ENCODE results near the gene CSTPP1.

The CSTPP1 gene

DNA sequence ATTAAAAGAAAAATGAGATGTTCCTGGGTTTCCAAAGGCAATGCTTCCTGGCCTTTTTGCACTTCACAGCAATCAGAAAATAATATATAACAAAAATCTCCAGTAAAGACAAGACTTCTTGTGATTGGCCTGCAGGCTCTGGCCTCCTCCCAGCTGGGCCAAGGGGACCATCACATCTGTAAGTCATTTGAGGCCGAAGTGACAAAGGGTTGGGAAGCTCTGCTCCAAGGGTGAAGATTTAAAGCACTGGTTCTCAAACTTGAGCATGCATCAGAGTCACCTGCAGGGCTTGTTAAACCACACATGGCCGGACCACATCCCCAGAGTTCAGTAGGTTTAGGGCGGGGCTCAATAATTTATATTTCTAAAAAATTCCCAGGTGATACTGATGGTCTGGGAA lies 208.0 kb downstream of the CSTPP1 start:
- DNase-seq: no peak

DNA sequence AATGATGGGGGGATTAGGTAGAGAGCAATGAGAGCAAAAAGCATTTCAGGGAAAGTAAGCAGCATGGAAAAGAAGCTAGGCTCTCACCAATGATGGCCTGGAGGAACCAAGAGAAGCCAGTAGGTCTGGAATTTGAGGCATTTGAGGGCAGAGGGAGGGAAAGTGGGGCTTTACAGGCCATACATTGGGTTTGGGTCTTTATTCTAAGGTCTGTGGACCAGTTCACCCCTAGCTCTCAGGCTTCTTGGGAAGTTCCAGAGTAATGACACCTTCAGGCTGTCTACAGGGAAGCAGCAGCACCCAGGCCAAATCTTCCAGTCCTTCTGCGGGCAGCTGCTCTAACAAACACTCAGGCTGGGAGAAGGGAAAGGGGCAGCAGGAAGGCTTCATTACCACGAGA lies 210.7 kb downstream of the CSTPP1 start:
- DNase-seq: no peak

DNA sequence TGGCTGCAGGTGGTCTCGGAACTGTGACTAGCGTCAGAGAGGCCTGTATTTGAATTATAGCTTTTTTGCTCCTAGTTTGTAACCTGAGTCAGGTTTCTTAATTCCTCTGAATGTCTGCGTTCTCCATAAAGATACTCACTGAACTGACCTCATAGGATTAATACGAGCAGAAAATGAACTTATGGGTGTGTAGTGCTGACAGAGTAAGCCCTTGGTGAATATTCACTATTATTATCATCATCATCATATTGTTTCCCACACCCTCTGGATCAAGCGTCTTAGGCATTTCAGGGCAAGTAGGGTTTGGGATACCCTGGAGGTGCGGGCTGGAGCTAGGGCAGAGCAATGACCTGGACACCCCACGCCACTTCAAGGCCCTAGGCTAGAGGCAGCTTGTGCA lies 211.1 kb downstream of the CSTPP1 start:
- DNase-seq: no peak

DNA sequence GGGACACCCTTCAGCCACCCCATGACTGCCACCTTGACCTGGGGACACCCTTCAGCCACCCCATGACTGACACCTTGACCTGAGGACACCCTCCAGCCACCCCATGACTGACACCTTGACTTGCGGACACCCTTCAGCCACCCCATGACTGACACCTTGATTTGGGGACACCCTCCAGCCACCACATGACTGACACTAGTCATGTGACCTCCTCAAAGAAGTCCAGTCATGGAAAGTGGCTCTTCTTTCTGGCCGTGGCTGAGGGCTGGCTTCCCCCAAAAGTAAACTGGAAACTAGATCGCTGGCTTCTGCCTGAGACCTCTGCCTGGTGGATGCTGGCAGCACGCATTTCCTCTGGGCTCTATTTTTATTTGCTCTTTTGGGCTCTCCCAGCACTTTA lies 211.7 kb downstream of the CSTPP1 start:
- no peak for DNase-seq

DNA sequence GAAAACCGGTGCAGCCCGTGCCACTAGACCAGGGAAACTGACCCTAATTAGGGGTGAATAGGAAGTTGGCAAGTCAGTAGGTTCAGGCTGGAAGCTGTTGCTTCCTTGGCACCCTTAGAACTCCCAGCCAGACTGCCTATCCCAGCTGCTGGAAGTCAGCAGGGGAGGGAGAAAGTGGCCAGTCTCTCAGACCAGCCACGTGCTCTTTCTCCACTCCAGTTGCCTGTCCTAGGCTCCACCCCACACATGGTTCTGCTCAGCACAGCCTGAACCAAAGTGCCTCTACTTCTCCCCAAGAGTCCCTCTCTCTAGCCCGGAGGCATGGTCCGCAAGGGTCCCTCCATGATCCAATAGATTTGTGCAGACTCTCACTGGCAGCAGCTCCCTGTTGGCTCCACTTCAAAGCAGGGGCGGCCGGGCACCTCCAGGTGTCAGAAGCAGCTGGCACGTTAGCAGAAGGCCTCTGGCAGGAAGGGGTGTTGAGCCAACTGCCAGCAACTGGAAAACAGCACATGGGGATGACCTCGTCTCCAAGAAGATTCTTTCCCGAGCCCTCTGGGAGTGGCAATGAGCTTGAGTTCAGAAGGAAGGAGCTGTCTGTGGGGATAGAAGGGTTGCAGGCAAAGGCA lies 212.5 kb downstream of the CSTPP1 start:
- peak; percentile 51 to 82 for DNase-seq

DNA sequence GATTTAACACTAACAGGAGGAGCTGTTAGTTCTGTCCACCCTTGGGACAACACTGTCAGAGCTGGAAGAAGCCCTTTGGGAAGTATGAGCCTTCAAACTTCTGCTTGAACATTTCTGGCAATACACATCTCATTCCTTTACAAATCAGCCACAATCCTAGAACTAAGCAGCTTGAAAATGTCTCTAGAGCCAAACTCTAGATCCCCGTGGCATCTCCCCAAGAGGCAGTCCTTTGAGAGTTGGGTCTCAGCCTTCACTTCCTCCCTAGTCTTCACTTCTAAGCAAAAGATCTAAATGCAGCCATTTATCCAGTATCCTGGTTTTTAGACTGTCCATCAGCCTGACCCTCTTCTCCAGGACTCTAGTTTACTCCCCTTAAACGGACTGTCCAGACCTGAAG lies 213.2 kb downstream of the CSTPP1 start:
- DNase-seq: no peak

DNA sequence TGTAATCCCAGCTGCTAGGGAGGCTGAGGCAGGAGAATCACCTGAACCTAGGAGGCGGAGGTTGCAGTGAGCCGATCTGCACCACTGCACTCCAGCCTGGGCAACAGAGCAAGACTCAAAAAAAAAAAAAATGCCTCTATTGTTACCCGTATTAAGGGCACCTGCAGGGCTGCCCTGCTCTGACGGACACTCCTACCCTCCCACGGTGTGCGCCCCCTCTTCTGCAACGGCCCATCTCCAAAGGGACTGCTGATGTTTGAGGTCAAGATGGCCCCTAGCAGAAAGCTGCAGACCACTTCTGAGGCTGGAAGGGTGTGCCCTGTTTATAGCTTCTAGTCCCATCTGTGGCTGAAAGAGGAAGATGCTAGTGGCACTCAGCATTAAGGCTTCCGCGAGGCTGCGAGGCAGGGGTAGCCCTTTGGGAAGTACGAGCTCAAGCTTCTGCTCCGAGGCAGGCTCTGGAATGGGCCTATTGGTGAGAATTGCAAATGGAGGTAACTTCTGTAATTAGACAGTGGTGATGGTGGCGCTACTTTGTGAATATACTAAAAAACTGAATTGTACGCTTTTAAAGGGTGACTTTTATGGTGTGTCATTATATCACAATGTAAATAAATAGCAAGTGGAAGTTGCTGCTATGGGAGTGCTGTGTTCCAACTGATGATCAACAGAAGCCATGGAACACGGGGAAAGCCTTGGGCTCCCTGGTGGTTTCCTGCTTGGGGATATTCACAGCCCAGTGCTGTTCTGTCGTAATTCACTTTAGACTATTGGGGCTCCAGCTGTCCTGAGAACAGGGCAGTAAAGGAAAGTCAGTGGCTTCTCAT lies 215.8 kb downstream of the CSTPP1 start:
- peak in 1 of 2 experiments; percentile 43 for DNase-seq

DNA sequence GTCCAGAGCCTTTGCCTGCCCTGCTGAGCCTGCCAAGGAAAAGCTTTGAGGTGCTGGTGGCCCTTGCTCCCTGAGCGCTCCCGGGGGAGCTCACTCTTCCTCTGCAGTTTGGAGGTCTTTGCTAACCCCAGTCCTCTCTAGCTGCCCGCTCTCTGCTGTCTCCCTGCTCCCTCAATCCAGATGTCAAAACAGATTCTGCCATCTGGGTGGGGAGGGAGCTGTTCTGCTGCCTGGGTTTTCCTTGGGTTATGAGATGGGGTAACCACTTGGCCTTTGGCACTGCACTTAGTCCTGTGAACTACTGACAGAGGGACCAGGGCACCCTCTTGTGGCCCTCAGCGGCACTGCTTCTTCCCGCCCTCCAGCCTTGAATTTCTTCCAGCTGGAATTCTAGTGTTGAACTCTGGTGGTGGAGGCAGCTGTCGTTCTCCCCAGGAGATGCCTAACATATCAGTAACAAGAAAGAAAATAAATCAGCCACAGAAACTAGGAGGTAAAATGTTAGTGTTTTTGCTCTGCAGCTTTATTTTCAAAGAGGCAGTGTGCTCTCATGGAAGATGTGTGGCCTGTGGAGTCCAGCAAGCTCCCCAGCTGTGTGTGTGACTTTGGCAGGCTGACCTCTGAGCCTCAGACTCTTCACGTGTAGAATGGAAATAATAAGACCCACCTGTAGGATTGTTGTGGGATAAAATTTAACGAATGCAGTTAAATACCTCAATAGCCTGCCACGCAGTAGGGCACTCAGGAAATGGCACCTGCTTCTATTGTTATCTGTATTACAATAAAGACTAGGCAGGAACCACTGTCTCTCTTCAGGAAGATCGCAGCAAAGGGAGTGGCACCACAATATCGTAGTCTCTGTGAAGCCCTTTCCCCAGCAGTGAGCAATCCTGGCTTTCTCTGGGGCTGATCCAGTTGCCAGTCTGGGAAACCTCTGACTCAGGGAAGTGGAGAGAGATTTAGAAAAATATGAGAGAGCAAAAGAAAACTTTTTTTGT lies 216.7 kb downstream of the CSTPP1 start:
- peak; percentile 83 to 84 for DNase-seq

DNA sequence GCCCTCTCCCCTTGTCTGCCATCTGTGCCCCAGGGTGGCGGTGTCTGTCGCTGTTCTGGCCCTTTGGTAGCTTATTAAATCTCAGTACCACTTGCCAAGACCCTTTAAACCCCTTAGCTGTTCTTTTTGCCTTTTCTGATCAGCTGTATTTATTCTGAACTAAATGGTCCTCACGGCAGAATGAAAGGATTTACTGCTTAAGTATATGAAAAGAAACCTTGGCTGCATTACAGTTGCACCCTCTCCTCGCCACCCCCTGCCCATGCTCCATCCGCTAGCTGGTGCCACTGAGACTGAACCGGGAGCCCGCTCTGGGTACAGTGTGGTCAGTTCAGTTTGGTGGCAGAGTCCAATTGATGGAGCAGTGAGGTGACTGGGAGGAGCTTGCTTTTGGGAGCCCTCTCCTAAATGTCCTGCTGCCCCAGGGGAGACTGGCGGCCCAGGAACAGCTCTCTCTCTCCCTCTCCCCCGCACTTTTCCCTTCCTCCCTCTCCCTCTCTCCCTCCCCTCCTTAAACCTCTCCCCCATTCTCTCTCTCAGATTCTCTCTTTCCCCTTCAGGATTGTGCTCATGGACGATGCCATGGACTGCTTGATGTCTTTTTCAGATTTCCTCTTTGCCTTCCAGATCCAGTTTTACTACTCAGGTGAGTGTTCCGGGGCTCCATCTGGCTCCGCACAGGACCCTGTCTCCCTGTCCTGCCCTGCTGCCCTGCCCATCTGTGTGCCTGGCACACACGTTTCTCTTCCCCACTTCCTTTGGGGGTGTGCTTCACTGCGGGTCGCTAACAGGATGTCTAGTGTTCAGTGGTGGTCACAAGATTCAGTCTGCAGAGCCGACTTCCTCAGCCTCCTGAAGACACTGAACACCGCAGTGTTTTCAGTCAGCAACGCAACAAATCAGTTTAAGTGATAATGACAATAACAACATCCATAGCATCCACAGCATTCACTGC lies 218.3 kb downstream of the CSTPP1 start:
- DNase-seq: no peak

DNA sequence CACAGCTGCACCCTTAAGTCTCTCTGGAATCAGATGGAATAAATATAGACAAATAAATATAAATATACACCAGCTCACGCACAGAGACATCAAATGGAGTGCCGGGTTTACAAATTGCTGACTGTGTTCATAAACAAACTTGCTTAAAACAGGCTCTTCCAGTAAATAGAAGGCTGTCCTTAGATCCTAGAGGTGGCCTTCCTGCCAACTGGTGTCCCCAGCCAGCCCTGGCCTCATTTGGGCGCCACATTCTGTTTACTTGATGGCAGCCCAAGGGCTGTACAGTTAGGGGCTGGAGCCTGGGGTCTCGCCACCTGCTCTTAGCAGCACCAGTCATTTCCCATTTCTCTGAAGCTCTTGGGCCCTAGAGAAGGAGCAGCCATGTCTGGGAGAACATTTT lies 219.3 kb downstream of the CSTPP1 start:
- DNase-seq: no peak

DNA sequence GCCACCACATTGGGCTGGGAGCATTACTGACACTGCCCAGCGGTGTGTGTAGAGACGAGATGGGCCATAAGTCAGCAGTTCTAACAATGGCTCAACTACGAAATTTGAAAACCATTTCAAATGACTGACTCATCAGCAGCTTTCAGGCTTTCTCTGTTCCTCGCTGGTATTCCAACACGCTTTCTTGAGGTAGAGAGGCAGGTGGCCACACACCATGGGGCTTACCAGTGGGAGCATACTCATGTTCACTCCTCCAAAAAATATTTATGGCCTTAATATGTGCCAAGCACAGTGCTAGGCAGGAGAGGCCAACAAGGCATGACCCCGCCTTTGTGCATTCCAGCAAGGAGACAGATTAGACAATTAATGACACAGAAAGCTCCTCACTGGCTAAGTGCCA lies 219.8 kb downstream of the CSTPP1 start:
- no peak for DNase-seq

DNA sequence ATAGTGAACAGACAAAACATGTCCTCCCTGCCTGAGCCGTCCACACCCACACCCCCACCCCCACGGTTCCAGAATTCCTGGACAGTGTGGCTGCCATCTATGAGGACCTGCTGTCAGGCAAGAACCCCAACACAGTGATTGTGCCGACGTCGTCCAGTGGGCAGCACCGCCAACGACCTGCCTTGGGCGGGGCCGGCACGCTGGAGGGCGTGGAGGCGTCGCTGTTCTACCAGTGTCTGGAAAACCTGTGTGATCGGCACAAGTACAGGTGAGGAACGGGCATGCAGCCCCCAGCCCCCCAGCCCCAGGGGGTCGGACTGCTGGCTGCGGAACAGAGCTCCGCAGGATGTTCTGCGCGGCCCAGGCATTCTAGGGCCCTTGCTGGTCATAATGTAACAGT lies 220.4 kb downstream of the CSTPP1 start:
- no peak for DNase-seq

DNA sequence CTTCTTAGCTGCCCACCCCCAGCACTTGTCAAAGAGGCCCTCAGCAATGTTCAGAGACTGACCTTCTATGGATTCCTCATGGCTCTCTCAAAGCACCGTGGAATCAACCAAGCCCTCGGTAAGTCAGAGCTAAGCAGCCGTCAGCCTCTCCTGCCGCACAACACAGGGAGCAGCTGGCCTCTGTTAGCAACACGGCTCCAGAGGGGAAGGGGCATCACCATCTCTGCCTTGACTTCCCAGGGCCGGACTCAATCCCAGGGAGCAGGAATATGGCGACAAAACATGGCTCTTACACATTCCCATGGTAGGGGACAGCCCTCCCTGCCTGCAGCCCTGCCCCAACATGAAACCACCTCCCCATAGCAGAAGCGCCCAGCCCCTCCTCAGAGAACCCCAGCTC lies 221.2 kb downstream of the CSTPP1 start:
- no peak for DNase-seq

DNA sequence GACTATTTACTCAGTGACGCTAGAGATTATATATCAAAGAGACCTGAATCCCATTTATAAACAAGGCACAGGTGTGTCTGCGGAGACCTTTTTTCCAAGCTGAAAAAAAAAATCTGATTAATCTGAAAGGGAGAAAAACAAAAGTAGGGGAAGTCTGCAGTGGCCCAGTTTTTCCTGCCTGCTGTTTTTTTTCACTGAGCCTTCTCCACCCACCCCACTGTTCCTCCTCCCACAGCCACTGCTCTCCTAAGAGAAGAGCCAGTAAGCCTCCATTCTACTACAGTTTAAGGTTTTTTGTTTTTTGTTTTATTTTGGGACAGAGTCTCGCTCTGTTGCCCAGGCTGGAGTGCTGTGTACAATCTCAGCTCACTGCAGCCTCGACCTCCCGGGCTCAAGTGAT lies 221.7 kb downstream of the CSTPP1 start:
- no peak for DNase-seq

DNA sequence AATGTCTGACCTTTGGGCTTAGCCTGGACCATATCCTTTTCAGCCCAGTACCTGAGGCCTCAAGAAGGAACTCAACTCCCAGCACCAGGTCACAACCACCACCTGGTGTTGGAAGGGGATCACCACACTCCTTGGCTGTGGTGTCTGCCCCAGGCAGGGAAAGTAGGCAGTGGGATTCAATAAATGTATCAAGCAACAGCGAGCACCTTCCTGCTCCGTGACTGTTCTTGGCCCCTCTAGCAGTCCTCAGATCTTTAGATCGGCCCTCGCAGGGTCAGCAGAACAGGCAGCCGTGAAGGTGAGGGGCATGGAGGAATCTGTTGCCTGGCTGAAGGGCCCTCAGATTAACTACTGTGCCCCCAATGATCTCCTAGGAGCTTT lies 224.2 kb downstream of the CSTPP1 start:
- DNase-seq: no peak

DNA sequence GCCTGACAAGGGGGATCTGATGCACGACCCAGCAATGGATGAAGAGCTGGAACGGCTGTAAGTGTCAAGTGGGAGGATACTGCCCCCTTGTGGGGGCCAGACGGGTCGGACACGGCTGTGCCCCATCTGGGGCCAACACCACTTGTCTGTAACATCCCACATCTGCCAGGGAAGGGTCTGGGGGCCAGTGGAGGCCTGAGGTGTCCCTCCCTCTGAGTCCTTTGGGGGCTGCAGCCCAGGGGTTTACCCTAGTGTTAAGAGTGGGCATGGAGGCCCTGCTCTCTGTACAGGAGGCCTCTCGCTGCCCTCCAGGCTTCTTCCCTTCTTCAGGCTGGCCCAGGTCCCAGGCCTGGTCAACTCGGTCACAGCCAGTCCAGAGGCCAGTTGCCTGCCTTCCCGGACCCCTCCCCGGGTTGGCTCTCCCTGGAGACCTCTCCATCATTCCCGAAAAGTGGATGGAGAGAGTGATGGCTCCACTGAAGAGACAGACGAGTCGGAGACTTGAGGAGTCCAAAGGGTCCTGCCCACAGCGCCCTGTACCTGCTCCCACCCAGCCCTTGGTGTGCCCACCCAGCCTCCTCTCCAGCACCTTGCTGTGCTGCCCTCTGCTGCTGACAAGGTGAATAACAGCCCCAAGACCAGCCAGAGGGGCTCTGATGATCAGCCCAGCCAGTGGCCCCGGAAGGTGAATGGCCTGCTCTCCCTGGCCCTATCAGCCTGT lies 224.7 kb downstream of the CSTPP1 start:
- peak; percentile 64 to 65 for DNase-seq

DNA sequence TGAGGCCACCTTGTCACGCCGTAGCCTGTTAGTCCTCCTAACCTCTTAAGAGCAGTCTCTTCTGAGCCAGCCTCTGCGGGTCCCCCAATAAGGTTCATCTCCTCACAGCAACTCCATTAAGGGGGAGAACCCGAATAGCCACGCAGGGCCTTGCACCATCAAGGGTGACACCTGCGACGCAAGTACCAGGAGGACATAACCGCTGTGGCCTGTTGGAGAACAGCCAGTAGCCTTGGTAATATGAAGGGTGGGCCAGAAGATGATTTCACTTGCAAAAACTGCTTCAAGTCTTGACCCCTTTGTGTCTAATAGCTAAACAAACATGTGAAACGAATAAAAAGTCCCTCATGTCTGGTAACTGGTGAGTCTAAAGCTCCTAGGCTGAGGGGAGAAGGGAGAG lies 225.3 kb downstream of the CSTPP1 start:
- DNase-seq: no peak

DNA sequence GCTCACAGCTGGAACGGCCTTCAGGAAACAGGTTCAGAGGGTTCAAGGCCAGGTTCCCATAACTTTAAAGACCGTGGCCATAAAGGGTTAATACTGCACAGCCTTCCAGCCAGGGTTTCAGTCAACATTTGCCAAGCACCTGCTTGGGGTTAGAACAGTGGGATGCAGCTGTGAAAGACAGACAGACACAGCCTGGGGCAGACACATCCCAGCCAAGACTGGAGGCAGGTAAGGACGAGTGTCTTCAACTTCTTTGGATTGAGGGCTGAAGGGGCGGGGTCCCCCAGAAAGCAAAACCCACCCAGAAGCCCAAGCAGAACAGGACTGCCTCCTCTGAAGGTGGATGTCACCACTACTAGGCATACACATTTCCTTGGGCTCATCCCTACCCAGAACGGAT lies 225.9 kb downstream of the CSTPP1 start:
- DNase-seq: no peak

DNA sequence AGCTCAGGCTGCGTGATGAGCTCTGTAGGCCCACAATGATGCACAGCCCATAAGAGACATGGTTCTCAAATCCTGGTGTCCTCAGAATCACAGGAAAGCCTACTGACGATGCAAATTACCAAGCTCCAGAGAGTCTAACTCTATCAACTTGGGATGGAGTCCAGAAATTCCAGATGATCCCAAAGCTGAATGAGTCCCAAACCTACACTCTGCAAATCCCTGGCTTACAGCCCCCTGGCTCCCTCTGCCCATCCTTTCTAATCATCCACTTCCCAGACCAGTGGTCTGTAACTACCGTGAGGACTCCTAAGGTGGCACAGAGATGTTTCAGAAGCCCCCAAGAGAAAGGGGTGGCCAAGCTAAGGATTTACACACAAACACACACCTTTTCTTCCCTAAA lies 226.6 kb downstream of the CSTPP1 start:
- DNase-seq: no peak

DNA sequence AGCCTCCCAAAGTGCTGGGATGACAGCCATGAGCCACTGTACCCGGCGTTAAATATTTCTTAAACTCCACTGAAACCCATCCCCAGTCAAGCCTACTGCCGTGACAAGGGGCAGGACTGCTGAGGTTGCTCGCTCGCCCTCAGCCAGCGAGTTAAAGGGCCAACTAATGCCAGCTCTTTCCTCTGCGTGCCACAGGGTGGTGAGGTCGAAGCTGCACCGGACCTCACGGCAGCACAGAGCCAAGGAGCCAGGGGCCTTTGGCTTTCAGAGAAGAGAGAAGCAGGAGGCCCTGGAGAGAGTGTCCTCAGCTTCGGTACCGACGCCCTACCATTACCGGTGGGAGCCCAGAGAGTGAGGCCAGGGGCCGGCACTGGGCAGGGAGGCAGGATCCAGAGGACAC lies 227.3 kb downstream of the CSTPP1 start:
- no peak for DNase-seq

DNA sequence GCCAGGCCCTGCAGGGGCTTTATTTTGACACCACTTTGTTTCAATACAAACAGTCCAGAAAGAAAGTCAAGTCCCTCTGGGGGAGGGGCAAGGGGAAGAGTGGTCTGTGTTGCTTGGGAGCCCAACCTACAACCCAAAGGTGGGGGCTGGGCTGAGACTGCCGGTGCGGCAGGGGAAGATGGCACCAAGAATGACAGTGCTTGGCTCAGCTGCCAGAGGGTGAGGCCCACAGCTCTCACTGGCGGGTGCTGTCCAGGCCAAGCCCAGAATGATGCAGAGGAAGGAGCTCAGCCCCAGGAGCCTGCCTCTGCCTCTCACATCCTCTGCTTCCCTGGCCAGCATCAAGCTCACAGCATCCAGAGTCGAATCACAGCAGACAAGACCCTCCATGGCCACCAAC lies 227.8 kb downstream of the CSTPP1 start:
- no peak for DNase-seq

Data from NCI-H2081 (cell line).